Stimulated activated CD4-positive, alpha-beta T cell treated with anti-CD3 and anti-CD28 coated beads, Interleukin-1b, Interleukin-23, amount 100 ng/mL, for 24 hours (primary cell): ENCODE results near the gene SIRT5.

Experiments
- DNase-seq, 4 experiments: peaks; one replicate each; pipeline ENCODE4 v3.0.0-alpha.2; 2020; ENCODE audit warnings: low read depth in 4 of 4, low spot score in 1 of 4

The SIRT5 gene

GRCh38 chr6:13550656-13551055, 23.7 kb upstream of the SIRT5 start:
- no peak for DNase-seq

GRCh38 chr6:13553646-13554045, 20.8 kb upstream of the SIRT5 start:
- no peak for DNase-seq

GRCh38 chr6:13554929-13555333, 19.5 kb upstream of the SIRT5 start:
- DNase-seq, result no peak

GRCh38 chr6:13557841-13558240, 16.6 kb upstream of the SIRT5 start:
- DNase-seq, result no peak

- DNase-seq, result no peak
Observed at GRCh38 chr6:13558718-13559117, 15.7 kb upstream of the SIRT5 start.

GRCh38 chr6:13559251-13559650, 15.2 kb upstream of the SIRT5 start:
- DNase-seq, result no peak

GRCh38 chr6:13559968-13560650, 14.3 kb upstream of the SIRT5 start:
- no peak for DNase-seq

- DNase-seq, result no peak
Observed at GRCh38 chr6:13560651-13561044, 13.8 kb upstream of the SIRT5 start.

GRCh38 chr6:13561624-13562267, 12.7 kb upstream of the SIRT5 start:
- no peak for DNase-seq

GRCh38 chr6:13563009-13563408, 11.4 kb upstream of the SIRT5 start:
- no peak for DNase-seq

- DNase-seq, result no peak
Observed at GRCh38 chr6:13565921-13566320, 8.5 kb upstream of the SIRT5 start.

GRCh38 chr6:13566500-13566899, 7.9 kb upstream of the SIRT5 start:
- DNase-seq, result no peak

GRCh38 chr6:13568970-13569369, 5.4 kb upstream of the SIRT5 start:
- DNase-seq, result no peak

- no peak for DNase-seq
Observed at GRCh38 chr6:13572240-13572639, 2.2 kb upstream of the SIRT5 start.

GRCh38 chr6:13572951-13573654, 1.3 kb upstream of the SIRT5 start:
- no peak for DNase-seq

GRCh38 chr6:13573669-13574110, 711 bp upstream of the SIRT5 start:
- peak in 1 of 4 experiments; percentile 12 for DNase-seq

- DNase-seq, result peak; percentile 75 to 92 (median 84)
Observed at GRCh38 chr6:13574149-13574570, 241 bp upstream of the SIRT5 start.

- DNase-seq, result no peak
Observed at GRCh38 chr6:13575377-13575775, 975 bp downstream of the SIRT5 start.

- no peak for DNase-seq
Observed at GRCh38 chr6:13576017-13576416, 1.6 kb downstream of the SIRT5 start.

- no peak for DNase-seq
Observed at GRCh38 chr6:13577926-13578325, 3.5 kb downstream of the SIRT5 start.

- DNase-seq, result no peak
Observed at GRCh38 chr6:13579911-13580310, 5.5 kb downstream of the SIRT5 start.

GRCh38 chr6:13581700-13582229, 7.4 kb downstream of the SIRT5 start:
- DNase-seq, result no peak
